GM18520 (cell line): ENCODE results near the gene MDFIC2.
A peak's percentile ranks its signal among the peaks of the same experiment; 100 is the strongest.
"Not testable (repeated sequence)": the region's sequence is repeated elsewhere in the genome, so short reads cannot be mapped to it uniquely, and the experiment has no call there.

Experiments
- ATAC-seq: cut with Tn5 transposase; IDR thresholded peaks from one replicate; pipeline ENCODE4 v1.9.1; 2021; ENCODE audit not compliant: unreplicated experiment

Gene MDFIC2

DNA sequence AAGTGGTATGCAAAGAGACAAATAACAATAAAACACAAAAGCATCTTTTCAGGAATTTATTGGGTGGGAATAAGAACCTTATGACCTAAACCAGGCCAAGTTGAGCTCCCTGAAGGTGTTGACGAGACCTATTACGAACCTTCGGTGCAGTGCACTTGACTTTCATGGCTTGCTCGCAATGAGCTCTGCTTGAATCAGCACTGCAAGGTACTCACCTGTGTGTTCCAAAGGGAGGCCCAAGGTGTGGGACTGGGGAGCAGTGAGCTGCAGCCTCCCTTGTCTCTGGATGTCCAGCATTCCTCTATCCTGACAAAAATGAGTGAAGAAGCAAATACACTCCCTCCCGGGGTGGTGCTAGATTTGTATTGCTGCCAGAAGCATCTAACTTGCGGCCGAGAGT lies at the start of gene MDFIC2:
Gene MDFIC2 (minus strand): TSS at position 303 of the 400 bp plus-strand sequence. CDS start 665 bp downstream, outside the sequence.
- no peak for ATAC-seq

DNA sequence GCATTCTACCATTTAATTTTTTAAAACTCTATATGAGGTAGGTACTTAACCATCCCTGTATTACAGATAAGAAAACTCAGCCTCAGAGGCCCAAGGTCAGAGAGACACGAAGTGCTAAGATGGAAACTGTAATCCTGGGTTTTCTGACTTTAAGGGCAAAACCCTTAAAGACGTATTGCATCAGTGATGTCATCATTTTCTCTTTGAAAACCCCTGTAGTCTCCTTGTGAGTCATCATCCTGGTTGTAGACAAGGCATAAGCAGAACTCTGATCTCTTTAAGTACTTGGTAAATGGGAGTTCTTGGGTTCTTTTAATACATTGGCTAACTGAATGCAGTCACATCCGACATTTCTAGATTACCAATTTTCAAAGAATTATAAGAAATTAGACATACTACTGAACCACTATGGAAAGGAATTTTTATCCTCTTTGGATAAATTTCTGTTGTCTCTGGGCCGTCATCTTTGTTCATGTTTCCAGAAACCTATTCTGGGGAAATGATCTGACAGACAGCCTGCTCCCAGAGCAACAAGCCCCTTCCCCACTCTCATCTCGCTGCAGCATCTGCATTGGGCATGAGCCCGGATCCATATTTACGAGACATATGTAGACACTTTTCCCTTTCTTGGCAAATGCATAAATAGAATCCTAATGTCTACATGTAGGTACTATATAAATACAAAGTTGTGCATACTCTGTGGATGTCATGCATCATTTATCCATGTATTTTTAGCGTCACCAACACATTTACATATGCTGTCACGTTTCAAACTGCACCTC lies 48.7 kb upstream of the MDFIC2 start:
- ATAC-seq = peak; percentile 94

DNA sequence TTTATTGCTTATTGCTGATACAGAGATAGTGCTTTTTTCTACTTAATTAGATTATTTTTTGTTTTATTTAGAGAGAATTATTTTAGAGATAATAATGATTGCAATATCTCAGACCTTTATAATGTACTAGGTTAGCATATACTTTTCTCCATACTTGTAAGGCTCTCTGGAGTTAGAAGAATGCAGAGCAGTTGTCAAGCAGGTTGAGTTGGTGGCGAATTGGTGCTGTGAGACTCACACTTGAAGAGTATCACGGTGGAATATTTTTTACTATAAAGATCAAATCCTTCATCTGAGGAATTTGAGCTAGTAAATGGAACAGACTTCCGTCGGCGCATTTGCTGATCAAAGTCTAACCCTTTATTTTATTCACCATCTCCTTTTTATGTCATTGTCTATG lies 47.3 kb upstream of the MDFIC2 start:
- ATAC-seq = no peak

DNA sequence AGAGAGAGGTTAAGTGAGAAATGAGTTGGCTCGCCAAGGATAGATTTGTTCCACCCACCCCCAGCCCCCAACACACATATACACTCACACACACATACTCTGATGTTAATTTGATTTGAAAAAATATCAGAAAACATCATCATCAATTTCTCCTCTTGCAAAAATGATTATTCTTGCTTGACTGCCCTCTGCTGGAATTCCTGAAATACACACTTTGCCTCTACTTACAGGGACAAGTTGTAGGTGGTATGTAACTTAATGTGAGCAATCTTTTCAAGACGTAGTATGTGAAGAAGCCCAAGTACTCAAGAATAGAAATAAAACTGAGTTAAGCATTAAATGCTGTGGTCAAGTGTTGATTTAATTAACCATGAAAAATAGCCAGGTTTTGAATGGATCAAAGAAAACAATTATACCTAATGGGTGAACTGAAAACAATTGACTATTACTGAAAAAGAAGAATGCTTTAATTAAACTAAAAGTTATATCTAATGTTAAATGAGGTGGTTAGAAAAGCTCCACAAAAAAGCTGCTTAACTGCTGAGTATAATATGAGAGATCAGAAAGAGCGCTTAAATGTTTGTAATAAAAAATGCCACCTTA lies 46.6 kb upstream of the MDFIC2 start:
- ATAC-seq = no peak

GRCh38 chr3:70352215-70352614 lies 39.8 kb upstream of the MDFIC2 start:
- no peak for ATAC-seq

GRCh38 chr3:70342149-70342548 lies 29.7 kb upstream of the MDFIC2 start:
- ATAC-seq = no peak

DNA sequence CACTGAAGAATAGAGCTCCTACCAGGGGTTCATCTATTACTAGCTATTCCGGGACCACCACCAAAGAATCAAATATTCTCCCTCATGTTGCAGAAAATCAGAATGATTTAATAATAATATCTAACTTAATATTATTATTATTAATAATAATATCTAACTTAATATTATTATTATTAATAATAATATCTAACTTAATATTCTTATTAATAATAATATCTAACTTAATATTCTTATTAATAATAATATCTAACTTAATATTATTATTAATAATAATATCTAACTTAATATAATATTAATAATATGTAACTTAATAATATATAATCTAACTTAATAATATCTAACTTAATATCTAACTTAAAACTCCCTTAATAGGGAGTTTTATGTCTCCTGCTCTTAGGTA lies 24.4 kb upstream of the MDFIC2 start:
- not testable (repeated sequence) for ATAC-seq

GRCh38 chr3:70333080-70333479 lies 20.6 kb upstream of the MDFIC2 start:
- ATAC-seq = no peak

DNA sequence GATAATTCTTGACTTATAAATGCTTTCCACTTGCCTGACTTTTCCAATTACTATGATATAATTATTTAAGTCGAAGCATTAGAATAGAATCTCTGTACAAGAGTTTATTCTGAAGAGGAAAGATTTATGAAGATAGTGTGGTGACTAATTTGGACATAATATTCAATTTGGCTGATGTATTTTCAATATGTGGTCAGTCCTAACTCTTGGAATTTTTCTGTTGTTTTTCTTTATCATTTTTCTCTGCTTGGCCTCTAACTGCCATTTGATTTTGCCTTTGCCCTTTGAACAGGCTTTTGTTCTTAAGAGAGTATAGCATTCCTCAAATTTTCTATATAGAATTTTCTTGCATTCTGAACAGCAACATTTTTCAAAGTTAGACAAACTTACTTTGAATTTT lies 2.6 kb upstream of the MDFIC2 start:
- no peak for ATAC-seq

DNA sequence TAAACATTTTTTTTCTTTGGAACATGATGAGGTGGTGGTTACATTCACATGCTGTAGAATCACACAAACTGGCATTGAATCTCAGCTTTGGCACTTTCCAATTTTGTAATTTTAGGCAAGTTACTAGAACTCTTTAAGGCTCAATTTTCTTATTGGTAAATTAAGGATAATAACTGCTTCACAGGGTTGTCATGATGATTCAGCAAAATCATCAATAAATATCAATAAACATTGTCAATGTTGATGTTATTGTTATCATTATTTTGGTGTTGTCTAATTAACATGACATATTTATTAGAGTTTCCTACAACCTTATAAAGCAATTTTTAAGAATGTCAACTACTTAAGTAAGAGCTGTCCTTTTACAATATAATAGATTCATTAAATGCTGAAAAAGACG lies 1.6 kb downstream of the MDFIC2 start:
- no peak for ATAC-seq

GRCh38 chr3:70309591-70309990 lies 2.8 kb downstream of the MDFIC2 start:
- no peak for ATAC-seq

- no peak for ATAC-seq
These were observed 3.7 kb downstream of the MDFIC2 start for GRCh38 chr3:70308760-70309159.

DNA sequence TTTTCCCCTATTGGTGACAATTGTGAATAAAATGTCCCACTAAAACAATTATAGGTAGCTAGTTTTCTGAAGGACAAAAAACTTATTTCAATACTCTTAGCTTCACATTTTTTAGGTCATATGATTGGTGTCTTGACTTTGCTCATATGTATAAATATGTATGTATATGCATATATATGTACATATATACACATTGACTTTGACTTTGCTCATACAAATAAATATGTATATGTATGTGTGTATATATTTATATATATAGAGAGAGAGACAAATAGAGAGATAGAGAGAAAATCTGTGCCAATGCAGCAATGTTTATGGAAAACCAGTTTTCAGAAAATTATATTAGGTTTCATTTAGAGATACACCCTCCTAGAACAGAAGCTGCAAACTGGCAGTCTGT lies 5.7 kb downstream of the MDFIC2 start:
- no peak for ATAC-seq

GRCh38 chr3:70298385-70298784 lies 14.1 kb downstream of the MDFIC2 start:
- no peak for ATAC-seq

DNA sequence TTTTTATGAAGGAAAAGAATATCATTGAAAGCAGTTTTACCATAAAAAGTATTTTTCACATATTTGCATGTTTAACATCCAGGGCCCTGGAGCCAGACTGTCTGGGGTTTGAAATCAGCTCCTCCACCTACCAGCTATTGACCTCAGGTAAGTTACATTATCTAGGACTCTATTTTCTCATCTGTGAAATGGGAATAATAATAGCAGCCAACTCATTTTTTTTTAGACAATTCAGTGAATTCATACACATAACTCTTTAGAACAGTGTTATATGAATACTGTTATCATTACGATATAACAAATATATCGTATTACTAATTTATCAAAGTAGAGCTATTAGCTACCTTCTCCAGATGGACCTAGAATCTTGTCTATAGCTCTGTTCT lies 21.3 kb downstream of the MDFIC2 start:
- no peak for ATAC-seq

GRCh38 chr3:70290431-70291096 lies 21.9 kb downstream of the MDFIC2 start:
- not testable (repeated sequence) for ATAC-seq

DNA sequence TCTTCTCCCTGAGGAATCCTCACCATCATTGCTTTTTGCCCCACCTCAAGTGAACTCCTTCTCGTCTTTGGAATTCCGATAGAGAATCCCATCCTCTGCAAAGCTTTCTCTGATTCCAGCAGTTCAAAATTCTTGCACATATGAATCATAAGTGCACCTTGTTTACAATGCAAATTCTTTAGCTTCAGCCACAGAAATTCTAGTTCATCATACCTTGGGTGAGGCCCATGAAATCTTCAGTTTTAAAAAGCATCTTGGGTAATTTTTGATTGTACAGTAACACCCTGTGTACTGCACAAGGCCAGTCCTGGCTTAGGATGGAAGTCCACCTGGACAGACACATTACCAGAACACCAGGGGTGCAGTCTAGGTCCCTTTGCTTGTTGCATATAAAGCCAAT lies 30.8 kb downstream of the MDFIC2 start:
- ATAC-seq = no peak

- no peak for ATAC-seq
These were observed 35.1 kb downstream of the MDFIC2 start for GRCh38 chr3:70277304-70277703.

GRCh38 chr3:70276901-70277300 lies 35.5 kb downstream of the MDFIC2 start:
- ATAC-seq = no peak

GRCh38 chr3:70273492-70273891 lies 38.9 kb downstream of the MDFIC2 start:
- no peak for ATAC-seq

DNA sequence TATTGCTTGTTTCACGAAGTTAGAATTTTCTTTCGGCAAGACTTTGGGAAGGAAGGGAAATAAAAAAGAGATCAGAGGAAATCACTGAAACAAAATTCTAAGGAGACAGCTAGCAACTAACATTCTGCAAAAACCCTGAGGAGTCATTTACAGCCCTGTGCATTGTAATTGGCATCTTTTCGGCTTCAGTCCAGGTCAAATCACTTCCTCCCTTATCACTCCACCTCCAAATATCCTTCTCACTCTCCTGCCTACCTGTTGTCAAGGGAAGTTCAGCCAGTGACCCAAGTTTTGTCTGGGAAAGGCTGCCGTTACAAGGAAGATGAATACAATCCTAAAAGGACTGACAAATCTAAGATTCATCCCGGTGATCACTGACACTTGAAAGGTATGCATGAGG lies 39.6 kb downstream of the MDFIC2 start:
- no peak for ATAC-seq

DNA sequence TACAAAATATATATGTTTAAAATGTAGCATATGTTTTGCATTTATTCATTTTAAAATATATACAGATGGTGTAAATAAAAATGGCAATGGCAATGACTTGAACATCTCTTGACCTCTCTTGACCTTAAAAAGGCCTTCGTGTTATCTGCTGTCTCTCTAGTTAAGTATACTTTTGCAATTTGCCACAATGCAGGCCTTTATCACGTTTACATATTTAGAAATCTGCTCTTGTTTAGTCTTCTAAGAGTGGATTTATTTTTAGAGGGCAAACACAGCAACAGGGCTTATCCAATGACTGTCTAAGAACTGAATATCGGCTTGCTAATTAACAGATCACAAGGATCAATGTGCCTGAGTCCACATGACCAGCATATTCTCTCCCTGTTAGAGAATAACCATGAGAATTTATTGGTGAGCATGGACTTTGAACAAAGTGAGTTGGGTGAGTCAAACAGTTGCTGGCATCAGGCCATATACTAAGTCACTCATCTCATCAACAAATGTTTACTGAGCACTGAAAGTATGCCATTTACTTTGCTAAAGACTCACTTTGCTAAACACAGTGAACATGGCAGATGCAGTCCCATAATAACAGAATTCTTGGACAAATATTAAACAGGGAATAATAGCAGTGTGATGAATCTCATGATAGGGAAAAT lies 48.2 kb downstream of the MDFIC2 start:
- ATAC-seq = no peak
